Activated CD4-positive, alpha-beta T cell treated with anti-CD3 and anti-CD28 coated beads, Interleukin-2, amount 50 U/mL, for 16 hours (primary cell): ENCODE measurements around the gene WDR87.
A peak's percentile ranks its signal among the peaks of the same experiment; 100 is the strongest.
"Not testable (repeated sequence)": the region's sequence is repeated elsewhere in the genome, so short reads cannot be mapped to it uniquely, and the experiment has no call there.

Experiments used
- DNase-seq: peaks from one replicate; pipeline ENCODE4 v3.0.0-alpha.2; 2020

The WDR87 gene

DNA sequence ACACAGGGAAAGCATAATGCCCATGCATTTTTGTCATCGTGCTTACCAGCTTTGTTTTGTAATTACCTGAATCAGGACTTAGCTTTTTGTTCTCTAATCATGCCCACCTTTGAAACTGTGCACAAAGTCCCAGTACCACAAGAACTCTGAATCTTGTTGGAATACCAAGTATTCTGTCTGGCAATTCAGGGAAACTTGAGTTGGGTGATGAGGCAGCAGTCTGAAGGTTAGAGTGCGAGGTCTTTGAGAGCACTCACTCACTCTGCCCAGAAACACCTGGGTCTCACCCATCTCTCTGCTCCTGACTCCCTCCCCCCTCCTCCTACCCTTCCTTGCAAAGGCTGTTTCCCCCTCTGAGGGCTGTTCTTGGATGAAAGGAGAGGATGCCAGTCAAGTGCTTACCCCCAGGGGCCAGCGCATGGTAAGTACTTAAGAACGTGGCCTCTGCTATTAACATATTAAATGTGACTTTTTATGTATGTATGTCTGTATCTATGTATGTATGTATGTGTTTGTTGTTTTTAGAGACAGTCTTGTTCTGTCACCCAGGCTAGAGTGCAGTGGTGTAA is 23.0 kb upstream of the WDR87 start:
- no peak for DNase-seq

DNA sequence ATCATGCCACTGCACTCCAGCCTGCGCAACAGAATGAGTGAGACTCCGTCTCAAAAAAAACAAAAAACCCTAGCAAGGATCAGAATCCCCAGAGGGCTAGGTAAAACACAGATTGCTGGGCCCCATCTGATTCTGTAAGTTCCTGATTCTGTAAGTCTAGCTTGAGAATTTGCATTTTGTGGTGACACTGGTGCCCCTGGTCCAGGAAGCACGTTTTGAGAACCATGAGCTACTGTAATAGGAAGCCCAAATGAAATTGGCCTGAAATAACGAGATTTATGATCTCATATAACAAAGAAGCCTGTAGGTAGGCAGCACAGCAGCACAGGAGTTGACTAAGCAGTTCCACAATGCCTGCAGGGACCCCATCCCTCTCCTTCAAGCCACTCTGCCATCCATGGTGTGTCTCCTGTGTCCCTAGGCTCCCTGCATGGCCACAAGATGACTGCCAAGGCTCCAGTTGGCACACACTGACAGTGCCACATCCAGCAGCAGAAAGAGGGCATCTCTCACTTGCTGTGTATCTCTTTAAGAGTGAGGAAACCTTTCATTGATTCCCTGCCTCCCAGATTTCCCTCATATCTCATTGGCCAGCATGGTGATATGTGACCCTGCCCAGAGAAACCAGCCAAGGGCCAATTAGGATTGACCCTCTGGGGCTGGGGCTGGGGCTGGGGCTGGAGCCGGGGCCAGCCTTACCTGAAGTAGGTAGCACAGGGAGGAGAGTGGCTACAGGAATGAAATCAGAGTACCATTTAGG is 22.3 kb upstream of the WDR87 start:
- DNase-seq, result no peak

DNA sequence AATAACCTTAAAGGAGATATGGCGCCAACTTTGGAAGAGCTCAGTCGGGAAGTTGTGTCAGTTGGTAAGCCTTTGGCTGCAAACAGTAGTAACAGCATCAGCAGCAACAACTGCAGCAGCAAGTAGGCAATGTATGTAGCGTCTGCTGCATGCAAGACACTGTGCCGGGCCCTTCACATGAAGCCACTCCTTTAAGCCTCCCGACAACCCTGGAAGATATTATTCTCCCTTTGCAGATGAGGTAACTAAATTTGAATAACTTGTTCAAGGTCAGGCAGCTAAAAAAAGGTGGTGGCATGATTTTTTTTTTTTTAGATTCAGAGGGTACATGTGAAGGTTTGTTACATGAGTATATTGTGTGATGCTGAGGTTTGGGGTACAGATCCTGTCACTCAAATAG is 20.3 kb upstream of the WDR87 start:
- DNase-seq, result no peak

DNA sequence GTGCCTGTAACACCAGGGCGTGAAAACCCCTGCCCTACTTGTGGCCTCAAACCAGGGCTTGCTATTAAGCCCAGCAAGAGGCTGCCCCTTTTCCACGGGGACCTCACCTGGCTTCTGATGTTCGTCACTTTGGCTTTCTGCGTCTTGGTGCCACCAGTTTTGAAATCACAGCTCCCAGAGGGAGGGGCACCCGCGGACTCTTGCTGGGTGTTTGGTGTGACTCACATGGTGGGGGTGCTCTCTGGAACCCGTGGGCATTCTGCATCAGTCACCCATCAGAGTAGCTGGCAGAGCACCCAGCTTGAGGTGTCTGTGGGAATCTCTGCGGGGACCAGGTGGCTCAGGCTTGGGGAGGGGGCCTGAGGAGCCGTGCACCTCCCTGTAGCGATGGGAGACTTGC is 19.9 kb upstream of the WDR87 start:
- no peak for DNase-seq

DNA sequence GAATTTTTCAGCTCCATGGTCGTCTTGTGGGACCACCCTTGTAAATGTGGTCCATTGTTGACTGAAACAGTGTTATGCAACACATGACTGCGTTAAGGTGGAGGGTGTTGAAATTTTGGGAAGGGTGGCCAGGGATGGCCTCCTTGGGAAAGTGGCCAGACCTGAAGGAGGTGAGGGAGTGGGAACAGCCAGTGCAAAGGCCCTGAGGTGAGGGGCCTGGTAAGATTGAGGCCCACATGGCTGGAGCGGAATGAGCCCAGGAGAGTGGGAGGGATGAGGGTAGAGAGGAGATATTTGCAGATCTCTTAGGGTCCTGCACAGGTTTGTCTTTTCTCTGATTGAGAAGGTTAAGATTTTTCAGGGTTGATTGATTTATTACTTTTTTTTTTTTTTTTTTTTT is 18.8 kb upstream of the WDR87 start:
- DNase-seq, result no peak

DNA sequence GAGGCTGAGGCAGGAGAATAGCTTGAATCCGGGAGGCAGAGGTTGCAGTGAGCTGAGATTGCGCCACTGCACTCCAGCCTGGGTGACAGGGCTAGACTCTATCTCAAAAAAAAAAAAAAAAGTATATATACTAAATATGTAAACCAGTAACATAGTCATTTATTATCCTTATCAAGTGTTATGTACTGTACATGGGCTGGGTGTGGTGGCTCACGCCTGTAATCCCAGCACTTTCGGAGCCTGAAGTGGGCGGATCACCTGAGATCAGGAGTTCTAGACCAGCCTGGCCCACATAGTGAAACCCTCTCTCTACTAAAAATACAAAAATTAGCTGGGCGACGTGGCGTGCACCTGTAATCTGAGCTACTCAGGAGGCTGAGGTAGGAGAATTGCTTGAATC is 18.2 kb upstream of the WDR87 start:
- not testable (repeated sequence) for DNase-seq

DNA sequence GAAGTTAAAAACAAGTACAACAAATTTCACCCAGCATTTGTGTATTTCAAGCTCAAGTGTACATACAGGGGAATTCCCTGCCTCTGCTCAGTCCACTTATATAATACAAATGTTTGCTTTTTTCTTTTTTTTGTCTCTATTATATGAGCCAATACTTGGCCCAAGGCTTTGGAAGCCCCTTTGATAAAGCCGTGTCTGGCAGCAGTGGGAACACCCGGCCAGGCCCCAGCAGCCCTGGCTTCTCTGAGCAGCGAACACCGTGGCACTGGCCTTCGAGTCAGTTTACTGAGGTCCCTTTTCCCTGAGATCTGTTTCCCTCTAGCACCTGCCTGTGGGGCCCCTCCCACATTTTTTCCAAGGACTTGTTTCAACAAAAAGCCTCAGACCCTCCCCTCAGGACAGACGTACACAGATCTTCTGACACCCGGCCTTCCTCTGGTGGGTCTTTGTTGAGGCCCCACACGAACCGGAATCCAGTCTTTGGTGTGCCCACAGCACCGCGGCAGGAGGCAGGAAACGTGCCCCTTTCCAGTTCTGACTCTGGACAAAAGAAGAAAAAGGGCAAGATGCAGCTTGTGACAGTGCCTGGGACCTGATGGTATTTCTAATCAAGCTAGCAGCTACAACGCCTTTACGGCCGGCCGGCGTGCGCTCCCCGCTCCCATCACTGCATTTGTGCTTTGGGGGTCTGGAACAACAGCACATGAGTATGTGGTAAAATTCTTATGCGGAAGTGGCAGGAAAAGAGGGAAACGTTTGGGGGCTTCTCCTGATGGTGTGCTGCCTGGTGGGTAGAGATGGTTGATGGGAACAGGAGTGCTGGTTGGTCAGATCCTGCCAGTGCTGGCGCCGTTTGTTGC is 14.4 kb upstream of the WDR87 start:
- DNase-seq, result no peak

DNA sequence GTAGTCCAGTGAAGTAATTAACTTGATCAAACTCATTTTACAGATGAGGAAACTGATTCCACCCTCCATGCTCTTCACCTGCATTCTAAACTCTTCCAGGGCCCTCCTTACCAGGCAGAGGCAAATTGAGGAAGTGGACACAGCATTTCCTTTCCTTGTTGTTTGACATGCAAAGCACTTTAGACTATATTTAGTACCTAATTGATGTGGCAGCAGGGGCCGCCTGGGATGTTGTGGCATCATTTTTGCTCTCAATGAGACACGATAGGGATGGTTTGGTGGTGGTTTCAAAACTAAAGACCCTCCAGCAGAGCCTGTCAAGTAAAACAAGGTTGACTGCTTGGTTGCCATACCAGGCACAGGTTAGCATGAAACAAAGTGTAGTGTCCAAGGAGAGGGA is 8.5 kb upstream of the WDR87 start:
- DNase-seq, result no peak

DNA sequence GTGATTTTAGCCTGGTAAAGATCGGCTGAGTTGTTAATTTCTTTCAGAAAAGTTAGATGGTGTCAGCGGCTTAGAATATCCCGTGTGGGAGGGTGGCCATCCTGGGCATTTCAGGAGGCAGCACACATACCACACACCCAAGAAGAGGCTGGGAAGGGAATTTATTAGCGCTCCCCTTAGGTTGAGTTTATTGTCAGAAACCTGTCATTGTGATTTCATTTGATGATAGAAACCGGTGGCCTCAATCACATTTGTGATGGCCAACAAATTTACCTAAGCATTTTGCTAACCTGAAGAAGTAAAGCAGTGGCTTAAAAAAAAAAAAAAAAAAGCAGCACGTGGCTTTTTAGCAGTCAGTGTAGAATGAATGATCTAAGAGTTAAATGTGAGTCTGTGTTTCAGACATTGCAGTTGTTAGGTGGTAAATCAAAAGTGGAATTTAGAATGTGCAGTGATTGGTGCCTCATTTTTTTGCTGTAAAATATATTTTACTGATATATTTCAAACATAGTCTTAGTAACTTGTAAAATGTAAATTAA is 3.3 kb upstream of the WDR87 start:
- no peak for DNase-seq

DNA sequence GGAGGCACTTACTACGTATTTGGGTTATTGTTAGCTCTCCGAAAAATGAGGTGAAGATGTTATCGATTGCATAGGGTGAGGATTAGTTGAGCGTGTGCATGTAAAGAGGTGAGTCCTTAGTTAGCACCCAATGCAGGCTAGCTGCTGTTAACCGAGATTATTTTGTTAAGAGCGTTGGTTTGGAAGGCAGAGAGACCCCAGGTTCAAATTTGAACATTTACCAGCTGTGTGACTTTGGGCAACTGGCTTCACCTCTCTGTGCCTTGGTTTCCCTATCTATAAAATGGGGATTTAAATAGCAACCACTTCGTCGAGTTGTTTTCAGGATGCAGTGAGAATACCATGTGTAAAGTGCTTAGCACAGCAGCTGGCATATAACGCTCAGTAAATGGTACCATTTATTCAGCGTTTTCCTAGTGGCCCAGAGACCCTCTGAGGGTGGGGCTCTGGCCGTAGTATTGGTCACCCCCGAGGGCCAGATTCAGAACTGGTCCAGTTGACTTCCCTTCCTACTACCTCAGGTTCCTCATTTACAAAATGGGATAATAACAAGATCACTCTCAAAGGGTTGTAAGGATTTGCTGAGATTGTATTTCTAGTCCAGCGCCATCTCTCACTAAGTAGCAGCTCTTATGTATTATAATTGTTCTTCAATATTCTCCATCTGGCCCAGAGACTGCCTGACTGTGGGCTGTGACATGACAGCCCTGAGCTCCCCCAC is 1.5 kb upstream of the WDR87 start:
- no peak for DNase-seq

DNA sequence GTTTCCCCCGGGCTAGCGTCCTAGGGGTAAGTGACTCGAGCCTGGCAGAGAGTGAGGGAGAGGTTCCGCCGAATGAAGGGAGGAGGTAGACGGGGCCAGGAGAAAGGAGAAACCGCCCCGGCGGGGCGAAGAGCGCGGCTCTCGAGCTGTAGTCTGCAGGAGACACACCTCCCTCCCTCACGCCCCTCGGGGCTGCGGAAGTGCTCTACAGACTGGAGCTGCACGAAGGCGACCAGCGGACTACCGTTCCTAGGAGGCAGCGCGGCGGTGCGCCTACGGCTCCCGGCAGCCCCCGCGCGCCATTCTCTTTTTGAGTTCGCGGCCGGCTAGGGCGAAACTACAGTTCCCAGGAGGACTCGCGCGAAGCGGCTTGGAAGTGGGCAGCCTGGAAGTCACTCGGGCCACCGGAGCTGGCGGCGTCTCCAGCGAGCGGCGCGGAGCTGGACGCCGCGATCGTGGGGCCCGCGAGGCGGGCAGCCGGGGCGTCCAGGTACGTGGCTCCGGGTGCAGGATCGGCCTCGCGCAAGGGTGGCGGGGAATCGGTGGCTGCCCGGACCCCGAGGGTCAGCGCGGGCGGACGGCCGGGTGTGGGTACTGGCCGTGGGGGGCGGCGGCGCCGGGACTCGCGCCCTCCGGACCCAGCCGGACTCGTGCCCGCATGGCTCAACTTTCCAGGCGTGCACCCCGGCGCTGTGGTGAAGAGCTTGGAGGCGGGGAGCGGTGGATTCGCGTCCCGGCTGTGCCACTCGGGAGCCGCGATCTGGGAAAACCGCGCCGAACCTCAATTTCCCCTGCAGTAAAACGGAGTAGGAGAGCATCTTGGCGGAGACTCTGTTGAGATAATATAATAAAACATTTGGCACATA is 708 bp upstream of the WDR87 start, which contains the start of gene SIPA1L3:
SIPA1L3 (plus strand) TSS at position 340 of the 866 bp plus-strand sequence. CDS start 174,358 bp downstream, outside the sequence.
- DNase-seq, result peak; percentile 96

DNA sequence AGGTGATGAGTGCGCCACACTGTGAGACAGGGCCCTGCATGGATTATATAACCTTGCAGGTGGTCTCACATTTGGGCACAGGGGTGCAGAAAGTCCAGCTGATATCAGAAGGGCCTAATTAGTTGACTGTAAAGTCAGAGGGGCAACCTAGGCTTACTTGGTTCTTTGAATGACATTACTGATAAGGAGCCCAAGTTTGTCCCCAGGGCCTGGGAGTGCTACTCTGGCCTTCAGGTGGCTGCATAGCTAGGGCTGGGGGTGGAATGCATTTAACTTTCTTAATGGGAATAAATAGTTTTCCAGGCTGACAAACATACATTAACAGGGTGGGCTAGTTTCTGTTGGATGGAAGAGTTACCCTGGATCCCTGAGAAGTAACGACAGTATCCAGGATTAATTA is 3.3 kb downstream of the WDR87 start:
- DNase-seq, result no peak

DNA sequence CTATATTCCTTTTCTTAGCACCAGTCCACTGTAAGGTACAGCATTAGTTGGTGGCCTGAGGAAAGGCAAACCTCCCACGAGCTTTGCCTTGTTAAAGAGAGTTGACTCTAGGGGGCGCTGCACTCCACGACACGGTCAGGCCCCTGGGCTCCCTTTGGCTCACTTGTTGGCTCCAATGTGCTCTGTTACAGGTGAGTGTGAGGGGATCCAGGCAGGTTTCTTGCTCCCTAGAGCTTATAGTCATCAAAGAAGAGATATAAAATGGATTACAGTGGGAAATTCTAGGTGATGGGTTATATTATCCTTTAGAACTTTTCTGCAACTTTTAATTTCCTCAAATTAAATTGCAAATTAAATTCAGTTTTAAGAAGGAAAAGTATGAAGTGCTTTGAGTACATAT is 3.7 kb downstream of the WDR87 start:
- peak; percentile 79 for DNase-seq

DNA sequence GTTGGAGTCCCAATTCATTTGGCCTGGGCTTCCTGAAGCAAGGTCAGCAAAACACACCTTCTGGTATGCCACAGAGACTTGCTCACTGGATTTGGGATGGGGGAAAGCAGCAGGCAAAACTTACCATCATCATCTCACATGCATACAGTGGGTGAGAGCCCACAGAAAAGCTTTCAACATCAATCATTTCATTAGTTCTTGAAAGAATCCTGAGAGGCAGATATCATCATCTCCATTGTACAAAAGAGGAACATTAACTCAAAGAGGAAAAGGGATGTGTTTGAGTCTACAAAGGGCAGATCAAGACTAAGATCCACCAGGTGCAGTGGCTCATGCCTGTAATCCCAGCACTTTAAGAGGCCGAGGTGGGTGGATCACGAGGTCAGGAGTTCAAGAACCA is 6.4 kb downstream of the WDR87 start:
- DNase-seq, result no peak

DNA sequence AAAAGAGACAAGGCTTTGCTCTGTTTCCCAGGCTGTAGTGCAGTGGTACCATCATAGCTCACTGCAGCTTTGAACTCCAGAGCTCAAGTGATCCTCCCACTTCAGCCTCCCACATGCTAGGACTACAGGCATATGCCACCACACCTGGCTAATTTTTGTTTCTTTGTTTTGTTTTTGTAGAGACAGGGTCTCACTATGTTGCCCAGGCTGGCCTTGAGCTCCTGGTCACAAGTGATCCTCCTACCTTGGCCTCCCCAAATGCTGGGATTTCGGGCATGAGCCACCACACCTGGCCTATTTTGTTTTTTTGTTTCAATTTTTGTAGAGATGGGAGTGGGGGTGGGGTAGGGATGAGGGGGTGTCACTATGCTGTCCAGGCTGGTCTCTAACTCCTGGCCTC is 6.9 kb downstream of the WDR87 start:
- DNase-seq, result no peak

DNA sequence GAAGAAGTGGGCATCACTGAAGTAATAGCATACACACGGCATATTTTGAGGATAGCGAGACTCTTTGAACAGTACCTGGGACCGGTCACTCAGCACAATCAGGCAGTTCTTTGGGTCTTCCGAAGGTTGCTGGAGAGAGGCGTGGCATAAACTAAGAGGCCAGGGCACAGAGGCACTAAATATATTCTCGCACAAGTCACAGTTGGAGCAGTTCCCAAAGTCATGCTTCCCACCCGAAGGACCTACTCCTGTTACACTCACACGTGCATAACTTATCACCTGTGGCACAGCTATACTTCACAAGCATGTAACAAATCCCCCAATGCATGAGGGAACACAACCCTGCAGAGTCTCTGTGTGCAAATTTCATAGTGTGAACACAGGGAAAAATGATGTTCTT is 10.2 kb downstream of the WDR87 start:
- DNase-seq, result no peak

DNA sequence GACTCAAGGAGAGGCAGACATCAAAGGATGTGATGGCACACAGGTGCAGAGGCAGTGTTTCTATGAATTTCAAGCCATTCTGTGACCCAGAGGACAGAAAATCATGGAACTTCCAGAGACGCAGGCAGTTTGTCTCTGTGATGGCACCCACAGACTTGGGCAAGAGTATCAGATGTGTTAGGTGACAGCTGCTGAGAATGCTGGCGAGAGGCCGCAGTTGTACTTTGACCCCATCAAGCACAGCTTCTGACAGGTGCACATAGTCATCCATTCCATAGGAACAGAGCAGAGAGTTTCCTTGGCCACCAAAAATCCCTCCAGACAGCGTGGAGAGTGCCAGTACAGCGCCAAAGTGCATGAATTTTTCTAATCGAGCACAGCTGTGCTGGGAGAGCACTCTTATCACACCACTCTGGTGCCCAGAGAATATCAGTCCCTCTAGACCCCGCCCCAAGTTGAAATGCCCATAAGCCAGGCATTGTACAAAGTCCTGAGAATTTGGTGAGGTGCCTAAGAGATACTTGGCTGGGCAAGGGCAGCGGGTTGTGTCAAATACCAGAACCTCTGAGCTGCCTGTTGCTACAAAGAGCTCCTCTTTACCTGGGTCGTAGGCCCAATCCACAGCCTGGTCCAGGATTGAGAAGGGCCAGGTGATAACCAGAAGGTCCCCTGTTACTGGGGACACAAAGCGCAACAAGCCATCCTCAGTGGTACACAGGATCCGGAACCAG is 12.4 kb downstream of the WDR87 start:
- no peak for DNase-seq

DNA sequence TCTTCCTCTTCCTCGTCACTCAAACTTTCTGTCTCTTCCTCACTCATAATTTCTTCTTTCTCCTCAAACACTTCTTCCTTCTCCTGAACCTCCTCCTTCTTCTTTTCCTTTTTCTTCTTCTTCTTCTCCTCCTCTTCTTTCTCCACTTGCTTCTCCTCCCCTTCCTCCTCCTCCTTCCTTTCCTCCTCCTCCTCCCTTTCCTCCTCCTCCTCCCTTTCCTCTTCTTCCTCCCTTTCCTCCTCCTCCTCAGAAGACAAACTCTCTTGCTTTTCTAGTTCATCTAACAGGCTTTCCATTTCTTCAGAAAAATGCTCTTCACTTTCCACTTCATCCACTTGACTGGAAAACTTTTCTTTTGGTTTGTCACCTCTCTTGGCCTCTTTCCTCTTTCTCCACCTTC is 19.8 kb downstream of the WDR87 start:
- no peak for DNase-seq

DNA sequence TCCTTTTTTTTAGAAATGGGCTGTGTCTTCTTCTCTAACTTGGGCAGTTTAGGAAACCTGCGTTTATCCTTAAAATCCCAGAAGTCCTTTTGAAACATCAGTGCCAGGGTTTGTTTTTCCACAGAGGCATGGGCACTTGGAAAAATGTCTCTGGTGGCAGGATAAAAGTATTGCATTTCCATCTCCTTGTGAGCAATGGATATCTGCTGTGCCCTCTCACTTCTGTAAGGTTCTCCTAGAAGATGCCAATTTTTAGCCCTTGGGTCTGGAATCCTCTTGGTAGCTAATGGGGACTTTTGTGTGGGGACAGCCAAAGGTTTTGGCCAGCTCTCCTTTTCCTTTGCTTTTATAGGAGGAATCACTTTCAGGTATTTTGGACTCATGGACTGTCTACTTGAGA is 21.0 kb downstream of the WDR87 start:
- DNase-seq, result no peak

DNA sequence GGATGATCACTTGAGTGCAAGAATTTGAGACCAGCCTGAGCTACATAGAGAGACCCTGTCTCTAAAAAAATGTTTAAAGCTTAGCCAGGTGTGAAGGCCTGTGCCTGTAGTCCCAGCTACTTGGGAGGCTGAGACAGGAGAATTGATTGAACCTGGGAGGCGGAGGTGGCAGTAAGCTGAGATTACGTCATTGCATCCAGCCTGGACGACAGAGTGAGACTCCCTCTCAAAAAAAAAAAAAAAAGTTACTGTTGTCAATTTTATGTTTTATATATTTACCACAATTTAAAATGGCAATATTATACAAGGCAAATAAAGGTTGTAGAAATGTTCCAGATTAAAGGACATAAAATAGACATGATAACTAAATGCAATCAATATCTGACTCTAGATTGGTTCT is 29.2 kb downstream of the WDR87 start:
- no peak for DNase-seq

DNA sequence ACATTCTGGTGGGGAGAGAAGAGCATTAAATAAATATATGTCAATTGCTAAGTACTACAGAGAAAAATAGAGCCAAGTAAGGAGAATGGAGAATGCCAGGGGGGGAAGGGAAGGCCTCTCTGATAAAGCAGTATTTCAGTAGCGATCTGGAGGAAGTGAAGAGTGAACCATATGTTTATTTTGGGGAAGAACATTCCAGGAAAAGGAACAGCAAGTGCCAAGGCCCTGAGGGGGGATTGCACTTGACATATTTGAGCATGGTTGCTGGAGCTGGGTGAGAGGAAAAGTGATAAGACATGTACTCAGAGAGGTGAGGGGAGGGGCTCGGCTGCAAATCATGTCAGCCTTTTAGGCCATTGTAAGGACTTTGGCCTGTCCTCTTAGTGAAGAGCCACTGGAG is 30.4 kb downstream of the WDR87 start:
- no peak for DNase-seq
